Motor neuron (in vitro differentiated cells): ENCODE measurements around the gene TMEM150B. TPM values are rescaled to one million over a fixed set of nuclear protein-coding genes. Genes with fewer than 3 reads are reported as not detected.

Experiments used
- ATAC-seq, 8 experiments: fragments of 200-7000 bp; cut with Tn5 transposase; replicated peaks in 6 of 8; 2 replicates each; pipeline ENCODE4 v1.8.0; 2021; ENCODE audit warnings: mild to moderate bottlenecking in 8 of 8, moderate library complexity in 8 of 8
- H3K27ac ChIP-seq, 2 donors: fragments of 250-450 bp; sonication (Bioruptor Pico); 2 replicates each; pipeline ENCODE4 v1.9.0; 2021; ENCODE audit warnings: antibody characterized with exemption in 2 of 2, mild to moderate bottlenecking in 2 of 2, moderate library complexity in 1 of 2
- H3K4me1 ChIP-seq, 2 donors: fragments of 250-450 bp; sonication (Bioruptor Pico); replicated peaks in 1 of 2; 2 replicates each; pipeline ENCODE4 v1.6.1; 2021; ENCODE audit warnings: antibody characterized with exemption in 2 of 2, mild to moderate bottlenecking in 2 of 2, moderate library complexity in 1 of 2
- H3K4me3 ChIP-seq, 5 donors: fragments of 250-450 bp; sonication (Bioruptor Pico); 2 replicates each; pipeline ENCODE4 v1.9.0; 2021; ENCODE audit warnings: antibody characterized with exemption in 5 of 5, mild to moderate bottlenecking in 5 of 5, moderate library complexity in 4 of 5
- WGBS, 10 experiments: fragments of 450-650 bp; shearing (Covaris generic); methylation state at CpG; one replicate each; pipeline ENCODE4 v1.0.0; 2022; 5-methylcytosine and 5-hydroxymethylcytosine counted together
- in situ Hi-C, 9 experiments: fragments of 400-800 bp; cut with MboI; loops; one replicate each; pipeline ENCODE4 v1.15.0; 2021; ENCODE audit warnings: low sequenced_read_pairs in 9 of 9, low pct_unique_long_range_greater_than_20kb in 2 of 9; ENCODE audit not compliant: unreplicated experiment in 9 of 9
- total RNA-seq, 8 experiments: library from RNA; unstranded; fragments of 300-600 nt; gene quantifications; 2 replicates each; pipeline versions ENCODE4 v1.2.3 to v1.2.4, GENCODE V29; 2022

The TMEM150B gene
- total RNA-seq, 8 experiments from 2014 or later = 0.11 to 0.62 (median 0.33) TPM; not detected in 5

GRCh38 chr19:55304980-55305379 is 20.2 kb downstream of the TMEM150B start:
- ATAC-seq = no peak
- H3K4me1 ChIP-seq = peaks cover 18% of the 10 kb centered on the region in 2 donors
- WGBS, 10 experiments = 40 to 96% (median 82%) methylated on average over 3 to 5 of the region's 14 CpGs; no CpG with 5 or more reads in 7 of the 10 experiments
- H3K27ac ChIP-seq = no peak overlapping the region
- H3K4me3 ChIP-seq = no peak overlapping the region
- in situ Hi-C loops = no loop called here

DNA sequence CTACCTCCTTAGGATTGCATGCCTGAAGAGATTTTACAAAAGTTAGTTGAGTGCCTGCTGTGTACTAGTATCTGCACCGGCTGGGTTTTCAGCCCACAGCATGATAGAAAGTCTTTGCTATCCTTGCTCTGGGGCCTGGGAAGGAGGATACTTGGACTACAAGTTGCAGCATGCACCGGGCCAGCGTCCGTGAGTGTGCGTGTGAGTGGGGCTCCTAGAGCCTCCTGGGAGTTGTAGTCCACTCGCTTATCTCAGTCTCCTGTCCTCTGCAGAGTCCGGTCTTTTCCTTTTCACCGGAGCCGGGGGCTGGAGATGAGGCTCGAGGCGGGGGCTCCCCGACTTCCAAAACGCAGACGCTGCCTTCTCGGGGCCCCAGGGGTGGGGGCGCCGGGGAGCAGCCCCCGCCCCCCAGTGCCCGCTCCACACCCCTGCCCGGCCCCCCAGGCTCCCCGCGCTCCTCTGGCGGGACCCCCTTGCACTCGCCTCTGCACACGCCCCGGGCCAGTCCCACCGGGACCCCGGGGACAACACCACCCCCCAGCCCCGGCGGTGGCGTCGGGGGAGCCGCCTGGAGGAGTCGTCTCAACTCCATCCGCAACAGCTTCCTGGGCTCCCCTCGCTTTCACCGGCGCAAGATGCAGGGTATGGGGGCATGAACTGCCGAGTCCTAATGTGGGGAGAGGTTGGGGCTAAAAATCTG is 20.7 kb downstream of the TMEM150B start:
- ATAC-seq = peak in 2 of 8 experiments; percentile 17 to 51
- in situ Hi-C loops = no loop called here
- peaks cover 18% of the 10 kb centered on the region in 2 donors for H3K4me1 ChIP-seq
- 33 to 100% (median 67%) methylated on average over 1 to 12 of the region's 39 CpGs; no CpG with 5 or more reads in 3 of the 10 experiments for WGBS, 10 experiments
- no peak overlapping the region for H3K27ac ChIP-seq
- H3K4me3 ChIP-seq = no peak overlapping the region

DNA sequence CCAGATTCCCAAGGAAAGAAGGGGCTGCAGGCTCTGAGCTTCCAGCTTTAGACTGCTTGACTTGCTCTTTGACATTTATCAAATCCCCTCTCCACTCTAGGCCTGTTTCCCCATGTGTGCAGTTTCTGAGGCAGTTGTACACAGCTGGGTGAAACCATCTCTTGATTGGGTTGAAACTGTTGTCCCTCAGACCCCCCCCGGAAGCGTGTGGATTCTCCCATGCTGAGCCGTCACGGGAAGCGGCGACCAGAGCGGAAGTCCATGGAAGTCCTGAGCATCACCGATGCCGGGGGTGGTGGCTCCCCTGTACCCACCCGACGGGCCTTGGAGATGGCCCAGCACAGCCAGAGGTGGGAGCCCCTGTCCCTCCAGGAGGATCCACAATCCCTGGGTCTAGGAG is 21.7 kb downstream of the TMEM150B start:
- ATAC-seq = no peak
- whole genome bisulfite sequencing, 10 experiments = 97 to 100% (median 99%) methylated on average over 2 to 5 of the region's 11 CpGs; no CpG with 5 or more reads in 6 of the 10 experiments
- no peak overlapping the region for H3K4me3 ChIP-seq
- peaks cover 18% of the 10 kb centered on the region in 2 donors for H3K4me1 ChIP-seq
- no peak overlapping the region for H3K27ac ChIP-seq
- in situ Hi-C loops = no loop called here

DNA sequence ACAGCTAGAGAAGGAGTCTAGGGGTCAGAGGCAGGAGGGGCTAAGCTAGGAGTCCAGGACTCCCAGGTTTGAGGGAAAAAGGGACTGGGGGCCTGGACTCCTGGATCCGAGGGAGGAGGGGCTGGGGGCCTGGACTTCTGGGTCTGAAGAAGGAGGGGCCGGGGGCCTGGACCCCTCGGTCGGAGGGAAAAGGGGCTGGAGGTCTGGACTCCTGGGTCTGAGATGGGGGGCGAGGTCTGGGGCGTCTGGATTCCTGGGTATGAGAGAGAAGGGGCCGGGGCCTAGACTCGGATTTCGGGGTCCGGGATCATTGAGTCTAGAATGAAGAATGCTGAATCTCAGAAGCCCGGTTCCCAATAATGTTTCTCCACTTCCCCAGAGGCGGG is 22.8 kb downstream of the TMEM150B start:
- no peak for ATAC-seq
- Histone ChIP-seq H3K27ac (peak overlapping the region in 1 of 2 donors; percentile 71), H3K4me1 (peaks cover 18% of the 10 kb centered on the region in 2 donors), H3K4me3 (no peak overlapping the region)
- WGBS, 10 experiments = 100% methylated on average over 2 of the region's 12 CpGs; no CpG with 5 or more reads in 9 of the 10 experiments
- in situ Hi-C loops = no loop called here

DNA sequence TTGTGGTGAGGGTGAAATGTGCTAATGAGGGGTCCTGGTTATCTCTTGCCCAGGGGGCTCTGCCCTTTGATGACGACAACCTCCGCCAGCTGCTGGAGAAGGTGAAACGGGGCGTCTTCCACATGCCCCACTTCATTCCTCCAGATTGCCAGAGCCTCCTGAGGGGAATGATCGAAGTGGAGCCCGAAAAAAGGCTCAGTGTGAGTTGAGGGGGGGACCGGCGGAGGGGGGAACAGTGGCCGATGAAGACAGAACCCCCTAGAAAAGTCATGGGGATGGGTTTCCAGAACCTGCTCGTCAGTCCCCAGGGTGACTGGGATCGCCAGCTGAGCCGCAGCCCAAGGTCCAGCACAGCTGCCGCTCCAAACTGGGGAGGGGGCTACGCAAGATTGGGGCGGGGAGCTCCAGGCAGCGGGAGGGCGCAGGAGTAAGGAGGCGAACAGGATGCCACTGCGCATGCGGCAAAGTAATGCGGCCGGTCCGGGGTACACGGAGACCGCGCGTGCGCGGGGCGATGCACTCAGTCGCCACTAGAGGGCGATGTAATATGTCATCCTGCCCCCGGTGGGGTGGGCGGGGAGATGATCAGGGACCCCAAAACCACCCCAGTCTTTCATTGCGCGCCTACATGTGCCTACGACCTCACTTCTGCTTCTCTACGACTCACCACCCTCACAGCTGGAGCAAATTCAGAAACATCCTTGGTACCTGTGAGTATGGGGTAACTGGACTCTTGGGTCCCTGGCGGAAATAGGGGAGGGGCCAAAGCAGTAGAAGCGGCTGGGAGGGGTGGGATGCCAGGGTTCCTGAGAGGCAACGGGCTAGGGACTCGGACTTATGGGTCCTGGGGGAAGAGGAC is 23.5 kb downstream of the TMEM150B start:
- in situ Hi-C loops = no loop called here
- peak; percentile 83 to 95 (median 86) for ATAC-seq
- 26 to 62% methylated on average over 7 to 10 of the region's 42 CpGs; no CpG with 5 or more reads in 8 of the 10 experiments for WGBS, 10 experiments
- Histone ChIP-seq H3K4me3 (no peak overlapping the region), H3K27ac (peak overlapping the region; percentile 71 to 77), H3K4me1 (peaks cover 18% of the 10 kb centered on the region in 2 donors)

GRCh38 chr19:55300886-55301458 is 24.2 kb downstream of the TMEM150B start:
- peak in 5 of 8 experiments; percentile 52 to 82 (median 73) for ATAC-seq
- 8 to 83% (median 32%) methylated on average over 1 to 9 of the region's 15 CpGs; no CpG with 5 or more reads in 2 of the 10 experiments for WGBS, 10 experiments
- Histone ChIP-seq H3K4me1 (peaks cover 18% of the 10 kb centered on the region in 2 donors), H3K4me3 (no peak overlapping the region), H3K27ac (peak overlapping the region; percentile 71 to 77)
- in situ Hi-C loops = no loop called here

DNA sequence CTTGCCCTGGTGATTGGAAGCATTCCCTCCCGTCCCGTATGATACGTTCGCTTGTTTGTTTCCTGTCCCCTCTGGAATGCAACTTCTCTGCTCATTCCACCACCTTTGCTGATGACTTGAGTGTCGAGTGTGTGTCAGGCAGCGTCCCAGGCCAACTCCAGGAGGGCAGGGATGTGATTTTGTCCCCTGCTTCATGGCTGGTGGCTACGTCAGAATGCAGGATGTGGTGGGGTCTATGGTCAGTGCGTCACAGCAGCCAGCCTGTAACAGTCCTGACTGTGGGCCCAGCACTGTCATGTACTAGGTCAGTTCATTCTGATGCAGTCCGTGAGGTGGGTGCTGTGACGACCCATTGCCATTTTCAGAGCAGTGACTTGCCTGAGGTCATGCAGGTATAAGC is 25.1 kb downstream of the TMEM150B start:
- Histone ChIP-seq H3K4me3 (no peak overlapping the region), H3K27ac (peak overlapping the region in 1 of 2 donors; percentile 71), H3K4me1 (peaks cover 18% of the 10 kb centered on the region in 2 donors)
- 20 to 100% (median 98%) methylated on average over 1 to 8 of the region's 10 CpGs; no CpG with 5 or more reads in 6 of the 10 experiments for WGBS, 10 experiments
- ATAC-seq = no peak
- in situ Hi-C loops = no loop called here

GRCh38 chr19:55297267-55297666 is 27.9 kb downstream of the TMEM150B start:
- peaks cover 18% of the 10 kb centered on the region in 2 donors for H3K4me1 ChIP-seq
- no peak overlapping the region for H3K4me3 ChIP-seq
- no peak for ATAC-seq
- in situ Hi-C loops = no loop called here
- no peak overlapping the region for H3K27ac ChIP-seq
- WGBS, 10 experiments = 83 to 100% (median 96%) methylated on average over 1 to 6 of the region's 10 CpGs; no CpG with 5 or more reads in 6 of the 10 experiments

- in situ Hi-C loops = no loop called here
Observed at GRCh38 chr19:55289117-55289796, 35.9 kb downstream of the TMEM150B start.

DNA sequence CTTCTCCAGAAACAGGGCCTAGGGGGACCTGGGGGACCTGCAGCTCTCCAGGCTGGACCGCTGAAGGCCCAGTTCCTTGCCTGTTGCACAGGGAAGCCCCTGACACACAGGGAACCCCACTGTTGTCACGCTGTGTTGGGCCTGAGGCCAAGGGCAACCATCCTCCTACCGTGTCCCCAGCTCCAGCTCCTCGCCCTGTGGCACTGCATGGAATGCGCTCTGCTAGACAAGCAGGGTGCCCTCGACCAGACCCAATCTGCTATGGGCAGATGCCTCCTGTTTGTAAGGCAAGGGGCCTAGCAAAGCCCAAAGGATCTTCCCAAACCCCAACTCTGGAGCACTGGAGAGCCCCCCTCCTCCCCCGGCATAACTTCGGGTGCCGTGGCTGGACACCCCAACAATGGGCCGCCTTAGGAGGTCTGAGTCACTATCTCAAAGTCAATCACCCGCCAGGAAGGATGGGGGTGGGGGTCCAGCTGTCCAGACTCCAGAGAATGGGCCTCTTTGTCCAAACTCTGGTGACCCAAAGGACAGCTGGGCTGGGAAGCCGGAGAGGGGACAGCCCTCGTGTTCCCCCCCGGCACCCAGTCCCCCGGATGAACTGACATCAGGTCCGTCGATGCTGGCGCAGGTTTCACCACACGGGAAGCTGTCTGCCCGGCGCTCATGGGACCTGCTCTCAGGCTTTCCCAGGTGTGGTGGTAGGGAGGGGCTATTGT is 37.6 kb downstream of the TMEM150B start:
- in situ Hi-C loops = no loop called here
- no peak overlapping the region for H3K4me3 ChIP-seq
- peaks cover 10 to 17% of the 10 kb centered on the region in 2 donors for H3K4me1 ChIP-seq
- WGBS, 10 experiments = 63 to 97% (median 93%) methylated on average over 3 to 6 of the region's 21 CpGs; no CpG with 5 or more reads in 7 of the 10 experiments
- no peak for ATAC-seq
- H3K27ac ChIP-seq = no peak overlapping the region

More at GRCh38 chr19:55289117-55289796, 35.9 kb downstream of the TMEM150B start:
- Histone ChIP-seq H3K4me3 (no peak overlapping the region), H3K27ac (no peak overlapping the region), H3K4me1 (peaks cover 4 to 6% of the 10 kb centered on the region in 2 donors)
- WGBS, 10 experiments = 83 to 100% (median 100%) methylated on average over 1 of the region's 9 CpGs; no CpG with 5 or more reads in 5 of the 10 experiments
- ATAC-seq = peak in 1 of 8 experiments; percentile 45

DNA sequence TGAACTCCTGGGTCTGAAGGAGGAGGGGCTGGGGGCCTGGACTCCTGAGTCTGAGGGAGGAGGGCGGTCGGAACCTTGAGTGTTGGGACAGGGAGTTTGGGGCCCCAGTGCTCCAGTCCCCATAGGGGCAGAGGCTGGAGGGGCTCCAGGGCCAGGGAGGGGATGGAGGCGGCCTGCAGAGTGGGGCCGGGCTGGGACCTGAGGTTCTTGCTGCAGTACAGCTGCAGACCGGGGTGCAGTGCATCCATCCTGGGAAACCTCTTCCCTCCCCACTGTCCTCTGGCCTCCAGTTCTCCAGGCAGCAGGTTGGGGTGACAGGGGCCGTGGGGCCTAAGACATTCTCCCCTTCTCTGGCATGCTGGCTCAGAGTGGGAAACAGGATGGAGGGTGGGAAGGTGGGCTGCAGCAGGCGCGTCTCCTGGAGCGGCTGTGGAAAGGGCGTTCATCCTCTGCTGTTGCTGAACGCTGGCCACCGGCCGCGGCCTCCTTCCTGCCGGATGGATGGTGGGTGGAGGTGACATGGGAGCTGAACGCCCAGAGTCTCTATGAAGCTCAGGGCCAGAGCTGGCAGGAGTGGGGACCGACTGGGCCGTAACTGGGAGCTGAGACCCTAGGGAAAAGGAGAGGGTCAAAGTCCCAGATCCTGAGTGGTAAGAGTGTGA is 39.8 kb downstream of the TMEM150B start:
- Histone ChIP-seq H3K27ac (peak overlapping the region; percentile 97 to 98), H3K4me3 (peak overlapping the region; percentile 91 to 100 (median 100)), H3K4me1 (peaks cover 21 to 27% of the 10 kb centered on the region in 2 donors)
- 39 to 92% (median 55%) methylated on average over 2 to 7 of the region's 18 CpGs; no CpG with 5 or more reads in 5 of the 10 experiments for WGBS, 10 experiments
- peak in 6 of 8 experiments; percentile 5 to 78 (median 10) for ATAC-seq
- in situ Hi-C loops = no loop called here
